H9 (cell line): ENCODE results near the gene PCED1A. TPM values are rescaled to one million over a fixed set of nuclear protein-coding genes. Genes with fewer than 3 reads are reported as not detected.

ENCODE experiments used
- DNase-seq: peaks from one replicate; pipeline ENCODE4 v3.0.0-alpha.2; 2017
- H2AFZ ChIP-seq: one replicate; pipeline ENCODE4 v1.6.1; 2013; ENCODE audit warnings: mild to moderate bottlenecking, low read length, control low read depth, moderate library complexity
- H2AK5ac ChIP-seq: 2 replicates; pipeline ENCODE4 v1.6.1; 2013; ENCODE audit warnings: low read length, control low read depth, mixed read lengths; ENCODE audit not compliant: insufficient read length
- H2BK120ac ChIP-seq: one replicate; pipeline ENCODE4 v1.6.1; 2013; ENCODE audit warnings: low read depth, mild to moderate bottlenecking, low read length, control low read depth, inconsistent platforms; ENCODE audit not compliant: poor library complexity, severe bottlenecking
- H2BK12ac ChIP-seq: 2 replicates; pipeline ENCODE4 v1.6.1; 2013; ENCODE audit warnings: low read length, control low read depth, mixed read lengths, low read depth; ENCODE audit not compliant: insufficient read length
- H2BK15ac ChIP-seq: 2 replicates; pipeline ENCODE4 v1.6.1; 2013; ENCODE audit warnings: low read depth, low read length, control low read depth
- H2BK20ac ChIP-seq: one replicate; pipeline ENCODE4 v1.6.1; 2013; ENCODE audit warnings: low read depth, mild to moderate bottlenecking, low read length, control low read depth, inconsistent platforms; ENCODE audit not compliant: poor library complexity, severe bottlenecking
- H2BK5ac ChIP-seq: 2 replicates; pipeline ENCODE4 v1.6.1; 2013; ENCODE audit warnings: low read length, control low read depth, mixed read lengths; ENCODE audit not compliant: insufficient read length
- H3K14ac ChIP-seq: 2 replicates; pipeline ENCODE4 v1.6.1; 2013; ENCODE audit warnings: low read length, control low read depth; ENCODE audit not compliant: insufficient read depth
- H3K18ac ChIP-seq: 2 replicates; pipeline ENCODE4 v1.6.1; 2013; ENCODE audit warnings: low read depth, mild to moderate bottlenecking, mixed read lengths, low read length, control low read depth; ENCODE audit not compliant: insufficient read length
- H3K23ac ChIP-seq: 2 replicates; pipeline ENCODE4 v1.6.1; 2013; ENCODE audit warnings: low read length, control low read depth, mixed read lengths, low read depth; ENCODE audit not compliant: insufficient read length
- H3K23me2 ChIP-seq: 2 replicates; pipeline ENCODE4 v1.6.1; 2013; ENCODE audit warnings: low read depth, mild to moderate bottlenecking, mixed read lengths, low read length, control low read depth; ENCODE audit not compliant: insufficient read length, poor library complexity, severe bottlenecking
- H3K27ac ChIP-seq: 2 replicates; pipeline ENCODE4 v1.5.1; 2013; ENCODE audit warnings: low read length, control low read depth, mixed read lengths, low read depth; ENCODE audit not compliant: insufficient read length
- H3K27me3 ChIP-seq: 2 replicates; pipeline ENCODE4 v1.6.1; 2013; ENCODE audit warnings: low read length, control low read depth, inconsistent platforms; ENCODE audit not compliant: insufficient read depth
- H3K4ac ChIP-seq: 2 replicates; pipeline ENCODE4 v1.6.1; 2013; ENCODE audit warnings: low read depth, mild to moderate bottlenecking, control low read depth, inconsistent platforms, low read length, moderate library complexity
- H3K4me1 ChIP-seq: 2 replicates; pipeline ENCODE4 v1.6.1; 2013; ENCODE audit warnings: low read length, control low read depth, inconsistent platforms; ENCODE audit not compliant: insufficient read depth
- H3K4me2 ChIP-seq: 2 replicates; pipeline ENCODE4 v1.6.1; 2013; ENCODE audit warnings: low read length, control low read depth, mixed read lengths; ENCODE audit not compliant: insufficient read length, insufficient read depth
- H3K56ac ChIP-seq: 2 replicates; pipeline ENCODE4 v1.6.1; 2013; ENCODE audit warnings: low read depth, mild to moderate bottlenecking, mixed read lengths, low read length, control low read depth; ENCODE audit not compliant: insufficient read length
- H3K79me1 ChIP-seq: 2 replicates; pipeline ENCODE4 v1.6.1; 2013; ENCODE audit warnings: low read depth, mild to moderate bottlenecking, moderate library complexity, low read length, control low read depth, inconsistent platforms; ENCODE audit not compliant: insufficient read depth, poor library complexity, severe bottlenecking
- H3K79me2 ChIP-seq: 2 replicates; pipeline ENCODE4 v1.6.1; 2013; ENCODE audit warnings: low read length, control low read depth, inconsistent platforms; ENCODE audit not compliant: insufficient read depth
- H3K9ac ChIP-seq: 2 replicates; pipeline ENCODE4 v1.6.1; 2013; ENCODE audit warnings: low read length, control low read depth, mixed read lengths; ENCODE audit not compliant: insufficient read length; ENCODE audit errors: extremely low read depth
- H3K9me3 ChIP-seq: one replicate; pipeline ENCODE4 v1.6.1; 2013; ENCODE audit warnings: low read depth, low read length, inconsistent platforms; ENCODE audit not compliant: control insufficient read depth
- H3T11ph ChIP-seq: one replicate; pipeline ENCODE4 v1.6.1; 2013; ENCODE audit warnings: mild to moderate bottlenecking, low read length, control low read depth, inconsistent platforms
- H4K20me1 ChIP-seq: one replicate; pipeline ENCODE4 v1.6.1; 2013; ENCODE audit not compliant: control insufficient read depth, insufficient read length, insufficient read depth
- H4K5ac ChIP-seq: 2 replicates; pipeline ENCODE4 v1.6.1; 2013; ENCODE audit warnings: low read depth, mild to moderate bottlenecking, mixed read lengths, low read length, control low read depth; ENCODE audit not compliant: insufficient read length
- H4K8ac ChIP-seq: replicated peaks from 2 replicates; pipeline ENCODE4 v1.6.1; 2013; ENCODE audit warnings: low read length, control low read depth, mixed read lengths, low read depth; ENCODE audit not compliant: insufficient read length
- H4K91ac ChIP-seq: 2 replicates; pipeline ENCODE4 v1.6.1; 2013; ENCODE audit warnings: low read depth, mild to moderate bottlenecking, moderate library complexity, mixed read lengths, low read length, control low read depth; ENCODE audit not compliant: insufficient read length
- H3K27ac Mint-ChIP-seq, 3 experiments: 2 replicates in 2 of 3; 3 replicates in 1 of 3; pipeline ENCODE4 v1.8.0; 2020 to 2021; ENCODE audit warnings: mixed read lengths in 3 of 3, mild to moderate bottlenecking in 1 of 3, moderate library complexity in 1 of 3
- H3K27me3 Mint-ChIP-seq: 2 replicates; pipeline ENCODE4 v1.8.0; 2021; ENCODE audit warnings: low read depth, mild to moderate bottlenecking, moderate library complexity, mixed read lengths
- H3K36me3 Mint-ChIP-seq, 3 experiments: 2 replicates in 2 of 3; 3 replicates in 1 of 3; pipeline ENCODE4 v1.8.0; 2020 to 2021; ENCODE audit warnings: low read depth in 3 of 3, mixed read lengths in 3 of 3; ENCODE audit not compliant: insufficient read depth in 1 of 3
- H3K4me1 Mint-ChIP-seq, 2 experiments: 2 replicates each; pipeline ENCODE4 v1.8.0; 2020; ENCODE audit warnings: mixed read lengths in 2 of 2
- H3K4me3 Mint-ChIP-seq, 2 experiments: 2 replicates in 1 of 2; 3 replicates in 1 of 2; pipeline ENCODE4 v1.8.0; 2020 to 2021; ENCODE audit warnings: mild to moderate bottlenecking in 2 of 2, mixed read lengths in 2 of 2, moderate library complexity in 1 of 2
- H3K9me3 Mint-ChIP-seq, 2 experiments: 2 replicates in 1 of 2; 3 replicates in 1 of 2; pipeline ENCODE4 v1.8.0; 2020; ENCODE audit warnings: mild to moderate bottlenecking in 2 of 2, mixed read lengths in 2 of 2, moderate library complexity in 1 of 2
- CTCF ChIP-seq: fragments of 200-600 bp; sonication (generic); conservative IDR thresholded peaks from 3 replicates; pipeline ENCODE4 v1.8.0; 2021; ENCODE audit warnings: antibody characterized with exemption, mild to moderate bottlenecking
- WGBS: extraction: QIAGEN DNeasy Blood & Tissue Kit; methylation state at CpG from one replicate; pipeline ENCODE4 v1.1.7; 2013; ENCODE audit warnings: missing lambda C conversion rate, low lambda C conversion rate, mixed read lengths; ENCODE audit not compliant: insufficient read length; ENCODE audit errors: extremely low coverage; 5-methylcytosine and 5-hydroxymethylcytosine counted together
- total RNA-seq: library from RNA; stranded (reverse); gene quantifications from 2 replicates; pipeline ENCODE4 v1.2.1, GENCODE V29; 2021

PCED1A gene
- total RNA-seq, 1 experiment from 2014 or later = 30.8 TPM

DNA sequence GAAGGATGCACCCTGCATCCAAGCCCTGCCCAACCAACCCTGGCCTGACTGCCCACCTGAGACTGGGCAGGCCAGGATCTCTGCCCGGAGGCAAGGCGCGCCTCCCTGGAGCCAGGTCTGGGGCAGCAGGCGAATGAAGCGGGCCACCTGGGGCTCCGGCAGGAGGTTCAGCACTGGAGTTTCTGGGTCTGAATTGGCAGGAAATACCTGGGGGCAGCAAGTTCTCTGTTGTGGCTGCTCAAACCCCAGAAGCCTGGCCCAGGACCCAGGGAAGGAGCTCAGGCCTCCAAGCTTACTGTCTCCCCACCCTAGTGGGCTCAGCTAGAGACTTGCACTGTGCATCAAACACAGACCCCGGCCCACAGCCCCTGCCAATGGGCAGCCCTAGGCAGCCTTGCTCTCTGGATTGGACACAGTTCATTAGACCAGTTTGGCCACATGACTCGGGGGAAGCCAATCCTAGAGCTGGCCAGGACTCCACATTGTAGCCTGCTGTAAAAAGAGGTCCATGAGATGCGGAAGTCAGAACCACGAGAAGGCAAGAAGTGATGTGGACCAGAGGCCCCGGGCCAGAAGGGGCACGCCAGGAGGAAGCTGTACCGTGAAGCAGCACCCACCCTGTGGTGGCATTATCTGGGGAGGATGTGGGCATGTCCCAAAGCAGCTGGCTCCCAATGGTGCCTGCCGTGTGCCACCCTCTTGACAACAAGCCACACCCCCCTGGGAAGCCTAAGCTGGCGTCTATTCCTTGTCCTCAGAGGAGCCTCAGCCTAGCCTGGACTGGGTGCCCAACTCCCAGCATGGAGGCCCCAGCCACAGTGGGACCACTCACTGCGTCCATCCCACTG lies 43.1 kb downstream of the PCED1A start:
- Histone ChIP-seq H3K56ac (no peak overlapping the region), H3K27ac (no peak overlapping the region), H4K91ac (no peak overlapping the region), H2AFZ (no peak overlapping the region), H3K9ac (no peak overlapping the region), H2BK20ac (no peak overlapping the region), H4K5ac (no peak overlapping the region), H3K4ac (no peak overlapping the region), H2AK5ac (no peak overlapping the region), H3K23me2 (peaks cover 7% of the 10 kb centered on the region), H3K9me3 (no peaks in the 10 kb centered on the region), H3K27me3 (peaks cover 6% of the 10 kb centered on the region; the same call in 1 of the 2 replicates), H2BK5ac (no peak overlapping the region), H3T11ph (no peak overlapping the region), H4K8ac (no peak overlapping the region), H3K14ac (no peak overlapping the region), H3K79me2 (no peaks in the 10 kb centered on the region), H2BK15ac (no peak overlapping the region), H2BK12ac (no peak overlapping the region), H3K4me1 (no peaks in the 10 kb centered on the region; the same call in 1 of the 2 replicates), H3K4me2 (no peak overlapping the region), H4K20me1 (no peaks in the 10 kb centered on the region), H3K23ac (no peak overlapping the region), H3K18ac (no peak overlapping the region), H2BK120ac (no peak overlapping the region), H3K79me1 (no peaks in the 10 kb centered on the region)
- no peak overlapping the region; a peak in 1 of 7 replicates for H3K27ac Mint-ChIP-seq
- H3K4me3 Mint-ChIP-seq = no peak overlapping the region
- H3K4me1 Mint-ChIP-seq = peaks cover 25 to 27% of the 10 kb centered on the region in 2 experiments
- H3K36me3 Mint-ChIP-seq = peaks cover 23 to 66% (median 38%) of the 10 kb centered on the region in 3 experiments
- no peaks in the 10 kb centered on the region; a peak in 1 of 5 replicates for H3K9me3 Mint-ChIP-seq
- peaks cover 16% of the 10 kb centered on the region for H3K27me3 Mint-ChIP-seq
- TF ChIP-seq CTCF = no peak
- DNase-seq = no peak
- WGBS = no CpG with 5 or more reads among the region's 16 CpGs
